ENCODE results near the gene RGS11. TPM values are rescaled to one million over a fixed set of nuclear protein-coding genes. Genes with fewer than 3 reads are reported as not detected.

Gene RGS11
- total RNA-seq (10 to 100 TPM in 1 of 9 donors, 1 to 10 TPM in 7, under 1 TPM in 1; 0.83 to 51.1 (median 5.7) TPM), polyA plus RNA-seq (10 to 100 TPM in 2 of 3 donors, 1 to 10 TPM in 1; 1.4 to 98.6 (median 34.9) TPM)
- long read RNA-seq, donor 1 = 0 reads
- long read RNA-seq, donor 2 = 0 reads
- long read RNA-seq, donor 3 = 0 reads
- long read RNA-seq, donor 4, partial matches to known transcripts = 0 of 1 reads
- long read RNA-seq, donor 4, other reads (novel, unspliced or antisense) = 1 of 1 reads
- long read RNA-seq, donor 5, partial matches to known transcripts = 0 of 14 reads
- long read RNA-seq, donor 5, other reads (novel, unspliced or antisense) = 12 of 14 reads
- long read RNA-seq, donor 6, partial matches to known transcripts = 2 of 7 reads
- long read RNA-seq, donor 6, other reads (novel, unspliced or antisense) = 5 of 7 reads
- long read RNA-seq, donor 7 = 0 reads
- long read RNA-seq, donor 8 = 0 reads
- long read RNA-seq, donor 9 = 0 reads
- long read RNA-seq, donor 10 = 0 reads

DNA sequence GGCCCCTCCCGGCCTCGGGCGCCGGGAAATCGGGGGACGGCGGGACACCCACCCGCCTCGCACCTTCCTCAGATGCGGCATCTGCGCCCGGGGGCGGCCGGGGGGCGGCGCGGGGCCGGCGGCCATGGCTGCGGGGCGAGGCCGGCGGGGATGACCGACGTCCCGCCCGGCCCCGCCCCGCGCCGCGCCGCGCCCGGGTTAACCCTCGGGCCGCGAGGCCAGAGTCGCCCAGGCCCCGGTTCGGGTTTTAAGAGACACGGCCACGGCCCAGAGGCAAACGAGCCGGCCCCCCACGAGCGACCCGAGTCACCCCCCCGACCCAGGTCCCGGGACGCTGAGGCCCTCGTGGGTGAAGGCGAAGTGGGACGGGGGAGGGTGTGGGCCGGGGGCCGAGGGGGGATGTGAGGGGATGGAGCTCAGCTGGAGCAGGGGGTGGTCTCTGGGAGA is at the start of gene RGS11:
TSS of gene RGS11 (minus strand) at position 159 of the 447 bp plus-strand sequence. CDS start at position 126, 33 bp downstream.
- no peak for TF ChIP-seq POLR2A (IDR thresholded peaks at IDR 0.05)
- TF ChIP-seq, protein P1, sequence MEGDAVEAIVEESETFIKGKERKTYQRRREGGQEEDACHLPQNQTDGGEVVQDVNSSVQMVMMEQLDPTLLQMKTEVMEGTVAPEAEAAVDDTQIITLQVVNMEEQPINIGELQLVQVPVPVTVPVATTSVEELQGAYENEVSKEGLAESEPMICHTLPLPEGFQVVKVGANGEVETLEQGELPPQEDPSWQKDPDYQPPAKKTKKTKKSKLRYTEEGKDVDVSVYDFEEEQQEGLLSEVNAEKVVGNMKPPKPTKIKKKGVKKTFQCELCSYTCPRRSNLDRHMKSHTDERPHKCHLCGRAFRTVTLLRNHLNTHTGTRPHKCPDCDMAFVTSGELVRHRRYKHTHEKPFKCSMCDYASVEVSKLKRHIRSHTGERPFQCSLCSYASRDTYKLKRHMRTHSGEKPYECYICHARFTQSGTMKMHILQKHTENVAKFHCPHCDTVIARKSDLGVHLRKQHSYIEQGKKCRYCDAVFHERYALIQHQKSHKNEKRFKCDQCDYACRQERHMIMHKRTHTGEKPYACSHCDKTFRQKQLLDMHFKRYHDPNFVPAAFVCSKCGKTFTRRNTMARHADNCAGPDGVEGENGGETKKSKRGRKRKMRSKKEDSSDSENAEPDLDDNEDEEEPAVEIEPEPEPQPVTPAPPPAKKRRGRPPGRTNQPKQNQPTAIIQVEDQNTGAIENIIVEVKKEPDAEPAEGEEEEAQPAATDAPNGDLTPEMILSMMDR (IDR thresholded peaks at IDR 0.05) = no peak
- intact Hi-C loops (cut with DNase I) = no loop called here

DNA sequence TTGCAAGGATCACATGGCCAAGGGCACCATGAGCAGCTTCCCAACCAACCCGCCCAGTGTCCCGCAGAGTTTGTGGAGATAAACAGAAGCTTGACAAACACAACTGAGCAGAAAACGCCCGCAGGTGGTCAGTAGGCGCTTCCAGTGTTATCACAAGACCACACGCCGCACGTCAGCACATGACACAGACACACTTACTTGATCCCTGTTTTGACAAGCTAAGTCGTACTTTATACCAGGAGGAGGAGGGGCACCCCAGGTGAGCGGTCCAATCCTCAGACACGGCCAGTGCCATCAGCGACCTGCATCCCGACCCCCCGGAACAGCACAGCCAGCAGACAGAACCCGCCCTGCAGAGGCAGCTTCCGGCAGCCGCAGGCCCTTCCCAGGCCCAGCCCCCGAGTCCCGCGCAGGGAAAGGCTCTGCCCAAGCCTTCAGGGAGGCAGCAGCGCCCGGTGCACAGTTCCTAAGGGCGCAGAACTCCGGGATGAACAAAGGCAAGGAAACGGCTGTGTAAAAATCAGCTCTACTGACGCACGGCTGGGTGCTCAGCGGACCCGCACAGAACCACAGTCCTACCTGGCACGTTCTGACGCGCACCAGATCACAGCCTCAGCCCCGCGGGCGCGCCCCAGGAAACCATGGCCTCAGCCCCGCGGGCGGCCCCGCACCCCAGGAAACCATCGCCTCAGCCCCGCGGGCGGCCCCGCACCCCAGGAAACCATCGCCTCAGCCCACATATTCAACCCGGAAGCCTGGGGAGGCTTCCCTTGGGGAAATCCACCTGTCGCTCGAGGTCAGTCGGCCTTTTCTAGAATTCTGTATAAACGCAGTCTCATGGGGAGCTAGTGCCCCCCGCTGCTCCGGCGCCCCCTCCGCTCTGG is 48.9 kb upstream of the RGS11 start:
- H3K4me3 ChIP-seq = no peak overlapping the region

More for the DNA sequence above, at the start of gene RGS11:
- Histone ChIP-seq H3K27me3 (peaks cover 12% of the 10 kb centered on the region), H3K4me3 (peak within 1 kb of the TSS in 1 of 4 donors; percentile 57), H3K36me3 (replicated peaks in 1 of 2) (no peaks in the 10 kb centered on the region), H3K4me1 (replicated peaks in 1 of 2) (peaks cover 0 to 8% of the 10 kb centered on the region in 2 donors), H3K27ac (peak within 1 kb of the TSS in 1 of 5 donors; percentile 17), H3K9me3 (replicated peaks in 1 of 3) (no peaks in the 10 kb centered on the region)
- no peak for DNase-seq
- WGBS, 4 donors = 4 to 15% (median 4%) methylated on average over 13 to 51 of the region's 56 CpGs; no CpG with 5 or more reads in 1 of the 4 donors

DNA sequence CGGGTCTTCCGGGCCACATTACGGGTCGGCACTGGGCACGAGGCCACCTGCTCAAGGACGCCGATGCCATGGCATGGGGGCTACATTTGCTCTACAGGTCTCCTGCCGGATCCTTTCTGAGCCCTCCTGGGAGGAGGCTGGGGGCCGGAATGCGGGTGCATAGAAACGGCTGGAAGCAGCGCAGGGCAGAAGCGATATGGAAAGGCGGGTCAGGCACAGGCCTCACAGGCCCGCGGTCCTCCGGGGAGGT is 48.4 kb upstream of the RGS11 start:
- TF ChIP-seq POLR2A (IDR thresholded peaks at IDR 0.05) = no peak
- TF ChIP-seq, protein P1 (IDR thresholded peaks at IDR 0.05) = no peak
- no peak overlapping the region for H3K27ac ChIP-seq
- H3K36me3 ChIP-seq (replicated peaks in 1 of 2) = no peaks in the 10 kb centered on the region
- DNase-seq = no peak
- WGBS, 4 donors = 87 to 93% (median 90%) methylated on average over 13 to 17 of the region's 17 CpGs
- peaks cover 14 to 16% of the 10 kb centered on the region in 2 donors for H3K4me1 ChIP-seq (replicated peaks in 1 of 2)
- H3K27me3 ChIP-seq = no peaks in the 10 kb centered on the region
- no peak overlapping the region for H3K4me3 ChIP-seq
- intact Hi-C loops (cut with DNase I) = no loop called here
- H3K9me3 ChIP-seq (replicated peaks in 1 of 3) = no peaks in the 10 kb centered on the region

More for the DNA sequence above, 48.9 kb upstream of the RGS11 start:
- DNase-seq = no peak
- Histone ChIP-seq H3K9me3 (replicated peaks in 1 of 3) (no peaks in the 10 kb centered on the region), H3K4me1 (replicated peaks in 1 of 2) (peaks cover 14 to 16% of the 10 kb centered on the region in 2 donors), H3K27ac (no peak overlapping the region), H3K27me3 (no peaks in the 10 kb centered on the region), H3K36me3 (replicated peaks in 1 of 2) (no peaks in the 10 kb centered on the region)
- intact Hi-C loops (cut with DNase I) = no loop called here
- no peak for TF ChIP-seq POLR2A (IDR thresholded peaks at IDR 0.05)
- TF ChIP-seq, protein P1 (IDR thresholded peaks at IDR 0.05) = no peak
- WGBS, 4 donors = 72 to 84% (median 79%) methylated on average over 38 to 55 of the region's 55 CpGs
